ENCODE measurements around the gene TARDBP. TPM values are rescaled to one million over a fixed set of nuclear protein-coding genes. Genes with fewer than 3 reads are reported as not detected.
"Not testable (repeated sequence)": the region's sequence is repeated elsewhere in the genome, so short reads cannot be mapped to it uniquely, and the experiment has no call there.

TARDBP gene
- total RNA-seq, 2 donors from 2014 or later: 121 to 135 TPM

DNA sequence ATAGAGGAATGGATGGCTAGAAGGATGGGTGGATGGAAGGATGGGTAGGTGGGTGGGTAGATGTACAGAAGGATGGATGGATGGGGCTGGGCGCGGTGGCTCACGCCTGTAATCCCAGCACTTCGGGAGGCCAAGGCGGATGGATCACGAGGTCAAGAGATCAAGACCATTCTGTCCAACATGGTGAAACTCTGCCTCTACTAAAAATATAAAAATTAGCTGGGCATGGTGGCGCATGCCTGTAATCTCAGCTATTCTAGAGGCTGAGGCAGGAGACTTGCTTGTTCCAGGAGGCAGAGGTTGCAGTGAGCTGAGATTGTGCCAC, 27.6 kb downstream of the TARDBP start:
- not testable (repeated sequence) for DNase-seq; H3K36me3 Mint-ChIP-seq (ENCODE audit: low read depth); H3K4me3 Mint-ChIP-seq; H3K27ac Mint-ChIP-seq; H3K4me1 Mint-ChIP-seq; ATAC-seq; H3K27me3 Mint-ChIP-seq; H3K9me3 ChIP-seq (ENCODE audit: control insufficient read depth, low read length, poor library complexity, severe bottlenecking)

- no peaks in the 10 kb centered on the region for H3K9me3 ChIP-seq (ENCODE audit: control insufficient read depth, low read length, poor library complexity, severe bottlenecking)
- ATAC-seq (no peak), DNase-seq (no peak)
- Mint-ChIP-seq H3K27ac (no peak overlapping the region), H3K4me1 (no peaks in the 10 kb centered on the region), H3K27me3 (peaks cover 4% of the 10 kb centered on the region), H3K4me3 (no peak overlapping the region), H3K36me3 (ENCODE audit: low read depth) (no peaks in the 10 kb centered on the region)
Measured at GRCh38 chr1:11041048-11041447, 28.6 kb downstream of the TARDBP start.

DNA sequence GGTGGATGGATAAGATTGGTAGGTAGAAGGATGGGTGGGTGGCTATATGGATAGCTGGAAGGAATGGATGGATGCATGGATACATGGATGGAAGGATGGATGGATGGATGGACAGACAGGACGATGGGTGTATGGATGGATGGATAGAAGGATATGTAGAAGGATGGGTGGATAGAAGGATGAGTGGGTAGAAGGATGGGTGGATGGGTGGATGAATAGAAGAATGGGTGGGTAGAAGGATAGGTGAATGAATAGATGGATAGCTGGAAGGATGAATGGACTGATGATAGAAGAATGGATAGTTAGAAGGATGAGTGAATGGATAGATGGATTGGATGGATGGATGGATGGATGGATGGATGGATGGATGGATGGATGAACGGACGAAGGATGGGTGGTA, 29.6 kb downstream of the TARDBP start:
- Mint-ChIP-seq H3K4me1 (no peaks in the 10 kb centered on the region), H3K36me3 (ENCODE audit: low read depth) (no peaks in the 10 kb centered on the region), H3K27ac (no peak overlapping the region), H3K4me3 (no peak overlapping the region), H3K27me3 (peaks cover 4% of the 10 kb centered on the region)
- no peaks in the 10 kb centered on the region for H3K9me3 ChIP-seq (ENCODE audit: control insufficient read depth, low read length, poor library complexity, severe bottlenecking)
- no peak for DNase-seq
- no peak for ATAC-seq

GRCh38 chr1:11042995-11043874, 30.8 kb downstream of the TARDBP start:
- H3K4me1 Mint-ChIP-seq: no peaks in the 10 kb centered on the region
- H3K27ac Mint-ChIP-seq: no peak overlapping the region
- no peak overlapping the region for H3K4me3 Mint-ChIP-seq
- no peaks in the 10 kb centered on the region for H3K27me3 Mint-ChIP-seq
- peak in 1 of 3 donors; percentile 7 for DNase-seq
- no peak for ATAC-seq
- H3K36me3 Mint-ChIP-seq (ENCODE audit: low read depth): no peaks in the 10 kb centered on the region
- no peaks in the 10 kb centered on the region for H3K9me3 ChIP-seq (ENCODE audit: control insufficient read depth, low read length, poor library complexity, severe bottlenecking)

DNA sequence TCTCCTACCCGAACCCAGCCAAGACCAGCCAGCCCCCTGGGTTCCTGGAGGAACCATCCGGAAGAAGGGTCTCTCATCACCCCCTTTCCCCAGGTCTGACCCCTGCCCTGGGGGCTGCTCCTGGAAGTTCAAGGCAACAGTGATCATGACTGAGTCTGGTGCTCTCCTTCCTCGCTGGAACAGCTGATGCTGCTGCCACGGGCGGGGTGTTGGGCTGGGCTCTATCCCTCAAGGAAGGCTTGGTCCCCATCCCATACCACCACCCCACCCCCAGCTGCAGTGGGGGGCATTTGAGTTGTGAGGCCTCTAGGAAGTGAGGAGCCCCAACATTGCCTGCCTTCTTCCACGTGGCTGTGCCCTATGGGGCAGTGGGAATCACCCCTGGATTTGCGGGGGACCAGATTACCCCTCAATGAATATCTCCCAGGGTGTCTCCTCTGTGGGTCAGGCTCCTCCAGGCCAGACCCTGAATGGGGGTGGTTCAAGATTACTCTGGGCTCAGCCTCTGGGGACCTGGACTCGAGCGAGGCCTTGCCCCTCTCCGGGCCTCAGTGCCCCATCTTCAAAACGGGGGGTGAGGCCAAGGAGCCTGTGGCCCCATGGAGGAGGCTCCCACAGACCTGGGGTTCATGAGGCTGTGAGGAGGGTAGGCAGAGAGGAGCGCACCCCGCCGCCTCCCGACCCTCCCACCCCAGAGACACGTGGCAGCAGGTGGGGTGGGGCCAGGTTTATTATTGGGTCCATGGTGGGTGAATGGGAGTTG, 31.8 kb downstream of the TARDBP start:
- H3K4me3 Mint-ChIP-seq: no peak overlapping the region
- H3K27ac Mint-ChIP-seq: no peak overlapping the region
- DNase-seq: peak in 1 of 3 donors; percentile 4
- no peak for ATAC-seq
- H3K9me3 ChIP-seq (ENCODE audit: control insufficient read depth, low read length, poor library complexity, severe bottlenecking): no peaks in the 10 kb centered on the region
- H3K4me1 Mint-ChIP-seq: no peaks in the 10 kb centered on the region
- H3K36me3 Mint-ChIP-seq (ENCODE audit: low read depth): no peaks in the 10 kb centered on the region
- no peaks in the 10 kb centered on the region for H3K27me3 Mint-ChIP-seq

DNA sequence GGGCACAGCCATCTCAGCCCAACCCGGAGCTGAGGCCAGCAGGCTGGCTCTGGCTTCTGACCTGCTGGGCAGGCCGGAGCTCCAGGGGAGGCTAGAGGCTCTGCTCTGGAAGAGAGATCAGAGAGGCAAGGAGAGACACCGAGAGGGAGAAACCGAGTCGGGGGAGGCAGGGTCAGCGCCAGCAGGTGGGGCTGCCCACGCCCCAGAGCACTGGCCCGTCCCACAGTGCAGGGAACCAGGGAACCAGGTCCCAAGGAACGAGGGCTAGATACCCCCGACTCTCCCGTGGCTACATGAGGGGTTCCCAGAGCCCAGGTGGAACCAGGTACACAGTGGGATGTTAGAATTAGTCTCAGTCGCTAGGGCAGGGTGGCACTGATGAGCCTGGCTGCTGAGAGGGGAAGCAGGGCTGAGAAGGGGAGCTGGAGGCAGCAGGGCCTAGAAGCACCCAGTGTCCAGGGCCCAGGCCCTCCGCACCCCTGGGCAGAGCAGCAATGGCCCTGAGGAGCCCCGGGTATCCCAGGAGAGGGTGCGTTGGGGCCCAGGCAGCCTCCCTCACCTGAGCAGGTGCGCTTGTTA, 32.5 kb downstream of the TARDBP start:
- no peaks in the 10 kb centered on the region for H3K9me3 ChIP-seq (ENCODE audit: control insufficient read depth, low read length, poor library complexity, severe bottlenecking)
- H3K4me1 Mint-ChIP-seq: peaks cover under 1% of the 10 kb centered on the region
- no peaks in the 10 kb centered on the region for H3K27me3 Mint-ChIP-seq
- no peak overlapping the region for H3K4me3 Mint-ChIP-seq
- no peak overlapping the region for H3K27ac Mint-ChIP-seq
- no peaks in the 10 kb centered on the region for H3K36me3 Mint-ChIP-seq (ENCODE audit: low read depth)
- ATAC-seq (no peak), DNase-seq (no peak)

DNA sequence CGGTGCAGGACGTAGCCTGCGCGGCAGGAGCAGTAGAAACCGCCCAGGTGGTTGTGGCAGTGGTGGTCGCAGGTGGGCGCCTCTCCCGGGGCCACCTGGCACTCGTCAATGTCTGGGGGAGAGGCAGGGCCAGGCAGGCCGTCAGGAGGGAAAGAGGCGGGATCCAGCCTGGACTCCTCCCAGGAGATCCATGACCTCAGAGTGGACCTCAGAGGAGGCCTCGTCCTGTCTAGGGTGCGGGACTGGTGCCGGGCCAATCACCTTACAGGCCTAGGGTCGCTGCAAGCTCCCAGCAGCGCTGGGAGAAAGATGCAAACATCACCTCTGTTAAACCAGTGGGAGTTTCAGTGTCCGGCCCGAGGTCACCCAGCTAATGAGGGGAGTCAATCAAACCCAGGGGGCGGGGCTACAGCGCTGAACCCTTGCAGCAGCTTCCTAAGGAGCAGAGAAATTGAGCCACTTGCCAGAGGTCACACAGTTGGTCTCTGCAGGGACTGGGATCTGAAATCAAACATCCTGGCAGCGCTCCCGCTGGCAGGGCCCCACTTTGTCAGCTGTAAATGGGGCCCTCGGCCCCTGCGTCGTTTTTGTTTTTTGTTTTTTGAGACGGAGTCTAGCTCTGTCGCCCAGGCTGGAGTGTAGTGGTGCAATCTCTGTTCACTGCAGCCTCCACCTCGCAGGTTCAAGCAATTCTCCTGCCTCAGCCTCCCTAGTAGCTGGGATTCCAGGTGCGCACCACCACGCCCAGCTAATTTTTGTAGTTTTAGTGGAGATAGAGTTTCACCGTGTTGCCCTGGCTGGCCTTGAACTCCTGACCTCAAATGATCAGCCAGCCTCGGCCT, 33.2 kb downstream of the TARDBP start:
- no peaks in the 10 kb centered on the region for H3K36me3 Mint-ChIP-seq (ENCODE audit: low read depth)
- no peaks in the 10 kb centered on the region for H3K27me3 Mint-ChIP-seq
- DNase-seq (peak in 1 of 3 donors; percentile 6), ATAC-seq (no peak)
- no peak overlapping the region for H3K27ac Mint-ChIP-seq
- H3K9me3 ChIP-seq (ENCODE audit: control insufficient read depth, low read length, poor library complexity, severe bottlenecking): no peaks in the 10 kb centered on the region
- no peak overlapping the region for H3K4me3 Mint-ChIP-seq
- H3K4me1 Mint-ChIP-seq: peaks cover 2% of the 10 kb centered on the region

GRCh38 chr1:11046270-11046566, 33.8 kb downstream of the TARDBP start:
- H3K27ac Mint-ChIP-seq: no peak overlapping the region
- ATAC-seq: no peak
- peak in 1 of 3 donors; percentile 1 for DNase-seq
- no peaks in the 10 kb centered on the region for H3K27me3 Mint-ChIP-seq
- no peak overlapping the region for H3K4me3 Mint-ChIP-seq
- peaks cover 2% of the 10 kb centered on the region for H3K4me1 Mint-ChIP-seq
- no peaks in the 10 kb centered on the region for H3K36me3 Mint-ChIP-seq (ENCODE audit: low read depth)
- H3K9me3 ChIP-seq (ENCODE audit: control insufficient read depth, low read length, poor library complexity, severe bottlenecking): no peaks in the 10 kb centered on the region

DNA sequence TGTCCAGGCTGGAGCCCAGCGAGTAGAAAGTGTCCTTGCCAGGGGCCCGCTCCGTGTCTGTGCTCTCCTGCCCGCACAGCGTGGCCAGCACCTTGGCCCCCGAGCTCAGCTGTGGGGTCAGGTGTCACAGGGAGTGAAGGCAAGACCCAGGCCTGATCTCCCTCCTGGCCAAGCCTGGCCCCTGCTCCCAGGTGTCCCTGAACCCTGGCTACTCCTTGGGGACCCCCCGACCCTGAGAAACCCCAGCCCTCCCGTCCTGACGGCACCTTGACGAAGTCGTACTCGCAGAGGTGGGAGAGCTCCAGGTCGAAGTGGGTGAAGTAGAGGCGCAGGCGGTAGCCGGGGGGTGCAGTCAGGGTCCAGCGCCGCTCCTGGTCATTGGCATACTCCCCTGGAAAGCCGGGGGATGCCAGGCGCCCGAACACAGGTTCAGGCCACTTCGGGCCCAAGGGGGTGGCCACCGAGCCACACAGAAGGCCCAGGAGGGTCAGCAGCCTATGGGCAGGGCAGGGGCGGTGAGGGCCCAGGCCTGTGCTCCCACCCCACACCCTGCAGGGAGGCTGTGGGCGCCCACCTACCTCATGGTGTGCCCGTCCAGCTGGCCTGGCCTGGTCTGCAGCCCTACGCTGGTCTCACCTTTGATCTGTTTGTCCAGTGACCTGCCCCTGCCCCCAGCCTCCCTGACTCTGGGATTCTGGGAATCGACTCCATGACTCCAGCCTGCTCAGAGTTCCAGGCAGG, 34.3 kb downstream of the TARDBP start, which contains the start of gene MASP2:
TSS of gene MASP2 (minus strand) at position 615 of the 741 bp plus-strand sequence. CDS start at position 583, 32 bp downstream.
- ATAC-seq (no peak), DNase-seq (peak in 1 of 3 donors; percentile 6)
- Mint-ChIP-seq H3K36me3 (ENCODE audit: low read depth) (no peaks in the 10 kb centered on the region), H3K4me1 (peaks cover 2% of the 10 kb centered on the region), H3K4me3 (no peak within 1 kb of the TSS), H3K27me3 (no peaks in the 10 kb centered on the region), H3K27ac (no peak within 1 kb of the TSS)
- H3K9me3 ChIP-seq (ENCODE audit: control insufficient read depth, low read length, poor library complexity, severe bottlenecking): no peaks in the 10 kb centered on the region

- not testable (repeated sequence) for H3K36me3 Mint-ChIP-seq (ENCODE audit: low read depth); H3K4me1 Mint-ChIP-seq
Measured at GRCh38 chr1:11051121-11051520, 38.7 kb downstream of the TARDBP start.

GRCh38 chr1:11051781-11052511, 39.5 kb downstream of the TARDBP start:
- no peaks in the 10 kb centered on the region for H3K9me3 ChIP-seq (ENCODE audit: control insufficient read depth, low read length, poor library complexity, severe bottlenecking)
- Mint-ChIP-seq H3K4me1 (peaks cover 8% of the 10 kb centered on the region), H3K27ac (peak overlapping the region; percentile 27), H3K36me3 (ENCODE audit: low read depth) (no peaks in the 10 kb centered on the region), H3K27me3 (no peaks in the 10 kb centered on the region), H3K4me3 (no peak overlapping the region)
- ATAC-seq (no peak), DNase-seq (no peak)

More at GRCh38 chr1:11051121-11051520, 38.7 kb downstream of the TARDBP start:
- not testable (repeated sequence) for H3K4me3 Mint-ChIP-seq; ATAC-seq; H3K9me3 ChIP-seq (ENCODE audit: control insufficient read depth, low read length, poor library complexity, severe bottlenecking); H3K27me3 Mint-ChIP-seq; DNase-seq
- peak overlapping the region; percentile 27 for H3K27ac Mint-ChIP-seq
